ENCODE data around the gene CCDC188.

CCDC188 gene

GRCh38 chr22:20133930-20134549, 16.8 kb downstream of the CCDC188 start:
- H3K27ac ChIP-seq (replicated peaks) = no peak overlapping the region
- no peak overlapping the region for H3K4me3 ChIP-seq (replicated peaks; ENCODE audit: insufficient read depth, low read length)
- H3K27me3 ChIP-seq (ENCODE audit: insufficient read depth, poor library complexity, severe bottlenecking) = peaks cover 21% of the 10 kb centered on the region
- DNase-seq (ENCODE audit: low read depth in 1 of 2, low spot score in 1 of 2) = no peak
- TF ChIP-seq CTCF (IDR thresholded peaks at IDR 0.05; ENCODE audit: insufficient read depth, low read length) = no peak
- TF ChIP-seq SPI1 (IDR thresholded peaks at IDR 0.05; ENCODE audit: borderline replicate concordance, low read depth) = no peak
- TF ChIP-seq POLR2AphosphoS5 (IDR thresholded peaks at IDR 0.05; ENCODE audit: low read depth) = no peak
- TF ChIP-seq REST (IDR thresholded peaks at IDR 0.05; ENCODE audit: insufficient replicate concordance, low read depth) = no peak
- no peak for TF ChIP-seq GABPA (IDR thresholded peaks at IDR 0.05; ENCODE audit: low read depth)

GRCh38 chr22:20132686-20133246, 18.1 kb downstream of the CCDC188 start:
- no peak for DNase-seq (ENCODE audit: low read depth in 1 of 2, low spot score in 1 of 2)
- H3K27ac ChIP-seq (replicated peaks) = no peak overlapping the region
- peaks cover 21% of the 10 kb centered on the region for H3K27me3 ChIP-seq (ENCODE audit: insufficient read depth, poor library complexity, severe bottlenecking)
- H3K4me3 ChIP-seq (replicated peaks; ENCODE audit: insufficient read depth, low read length) = no peak overlapping the region
- TF ChIP-seq SPI1 (IDR thresholded peaks at IDR 0.05; ENCODE audit: borderline replicate concordance, low read depth) (no peak), POLR2AphosphoS5 (IDR thresholded peaks at IDR 0.05; ENCODE audit: low read depth) (no peak), REST (IDR thresholded peaks at IDR 0.05; ENCODE audit: insufficient replicate concordance, low read depth) (no peak), CTCF (IDR thresholded peaks at IDR 0.05; ENCODE audit: insufficient read depth, low read length) (no peak), GABPA (IDR thresholded peaks at IDR 0.05; ENCODE audit: low read depth) (no peak)

GRCh38 chr22:20131859-20132685, 18.8 kb downstream of the CCDC188 start:
- no peak for DNase-seq (ENCODE audit: low read depth in 1 of 2, low spot score in 1 of 2)
- H3K27me3 ChIP-seq (ENCODE audit: insufficient read depth, poor library complexity, severe bottlenecking) = peaks cover 21% of the 10 kb centered on the region
- TF ChIP-seq SPI1 (IDR thresholded peaks at IDR 0.05; ENCODE audit: borderline replicate concordance, low read depth) = no peak
- peak overlapping the region; percentile 13; the same call in 1 of the 2 replicates for H3K4me3 ChIP-seq (replicated peaks; ENCODE audit: insufficient read depth, low read length)
- H3K27ac ChIP-seq (replicated peaks) = no peak overlapping the region

- Histone ChIP-seq H3K27ac (replicated peaks) (no peak within 1 kb of the TSS), H3K4me3 (replicated peaks; ENCODE audit: insufficient read depth, low read length) (peak within 1 kb of the TSS; percentile 30)
- DNase-seq (ENCODE audit: low read depth in 1 of 2, low spot score in 1 of 2) = no peak
These were observed 19.3 kb downstream of the CCDC188 start, which contains the start of gene ZDHHC8 for GRCh38 chr22:20131597-20131858. ZDHHC8 (plus strand) TSS chr22:20131804; CDS start chr22:20131948, 144 bp downstream.

More at GRCh38 chr22:20131597-20131858, 19.3 kb downstream of the CCDC188 start, which contains the start of gene ZDHHC8:
- peaks cover 21% of the 10 kb centered on the region for H3K27me3 ChIP-seq (ENCODE audit: insufficient read depth, poor library complexity, severe bottlenecking)
- no peak for TF ChIP-seq POLR2AphosphoS5 (IDR thresholded peaks at IDR 0.05; ENCODE audit: low read depth)
- no peak for TF ChIP-seq CTCF (IDR thresholded peaks at IDR 0.05; ENCODE audit: insufficient read depth, low read length)
- TF ChIP-seq SPI1 (IDR thresholded peaks at IDR 0.05; ENCODE audit: borderline replicate concordance, low read depth) = no peak
- TF ChIP-seq REST (IDR thresholded peaks at IDR 0.05; ENCODE audit: insufficient replicate concordance, low read depth) = no peak
- TF ChIP-seq GABPA (IDR thresholded peaks at IDR 0.05; ENCODE audit: low read depth) = no peak
